Endodermal cell (in vitro differentiated cells): Measurements from ENCODE around the gene GNAO1. TPM values are rescaled to one million over a fixed set of nuclear protein-coding genes. Genes with fewer than 3 reads are reported as not detected.
A peak's percentile ranks its signal among the peaks of the same experiment; 100 is the strongest.

Source experiments
- DNase-seq: peaks from one replicate; pipeline ENCODE4 v3.0.0-alpha.2; 2017
- H3K27ac ChIP-seq: 2 replicates; pipeline ENCODE4 v1.5.1; 2013; ENCODE audit warnings: mild to moderate bottlenecking, low read depth, low read length, moderate library complexity
- H3K27me3 ChIP-seq: 2 replicates; pipeline ENCODE4 v1.6.1; 2013; ENCODE audit warnings: mild to moderate bottlenecking, low read length, moderate library complexity; ENCODE audit not compliant: insufficient read depth, control insufficient read depth, poor library complexity, severe bottlenecking
- H3K36me3 ChIP-seq: 2 replicates; pipeline ENCODE4 v1.7.0; 2013; ENCODE audit warnings: mild to moderate bottlenecking, low read length, moderate library complexity; ENCODE audit not compliant: control insufficient read depth, insufficient read depth
- H3K4me1 ChIP-seq: one replicate; pipeline ENCODE4 v1.7.0; 2013; ENCODE audit warnings: low read length; ENCODE audit not compliant: control insufficient read depth, insufficient read depth
- H3K4me3 ChIP-seq: 2 replicates; pipeline ENCODE4 v1.5.1; 2013; ENCODE audit warnings: mild to moderate bottlenecking, low read length, moderate library complexity
- H3K9ac ChIP-seq: 2 replicates; pipeline ENCODE4 v1.6.1; 2013; ENCODE audit warnings: mild to moderate bottlenecking, low read length, moderate library complexity; ENCODE audit not compliant: poor library complexity, severe bottlenecking; ENCODE audit errors: extremely low read depth
- H3K9me3 ChIP-seq: 2 replicates; pipeline ENCODE4 v1.6.1; 2013; ENCODE audit warnings: mild to moderate bottlenecking, low read length, moderate library complexity; ENCODE audit not compliant: control insufficient read depth
- H3K27ac Mint-ChIP-seq: 2 replicates; pipeline ENCODE4 v1.8.0; 2020; ENCODE audit warnings: mixed read lengths
- H3K27me3 Mint-ChIP-seq: 2 replicates; pipeline ENCODE4 v1.8.0; 2021; ENCODE audit warnings: mild to moderate bottlenecking, mixed read lengths; ENCODE audit not compliant: insufficient read depth
- H3K36me3 Mint-ChIP-seq: 2 replicates; pipeline ENCODE4 v1.8.0; 2020; ENCODE audit warnings: low read depth, mixed read lengths
- H3K4me1 Mint-ChIP-seq: 2 replicates; pipeline ENCODE4 v1.8.0; 2020; ENCODE audit warnings: mixed read lengths
- H3K4me3 Mint-ChIP-seq: 2 replicates; pipeline ENCODE4 v1.8.0; 2020; ENCODE audit warnings: mild to moderate bottlenecking, moderate library complexity, mixed read lengths
- H3K9me3 Mint-ChIP-seq: 2 replicates; pipeline ENCODE4 v1.8.0; 2020; ENCODE audit warnings: mild to moderate bottlenecking, mixed read lengths
- WGBS, 2 experiments: methylation state at CpG; one replicate each; pipeline versions ENCODE4 v1.1.5 to v1.1.7; 2013; ENCODE audit warnings: missing lambda C conversion rate in 2 of 2, mixed read lengths in 1 of 2; ENCODE audit not compliant: insufficient coverage in 1 of 2, insufficient read length in 1 of 2; 5-methylcytosine and 5-hydroxymethylcytosine counted together
- total RNA-seq, 2 donors: library from RNA; stranded (reverse); fragmentation: NEBNext Ultra II Directional in 1 of 2; extraction: Animal tissue kit (Norgen Biotek cat#: 25700) in 1 of 2; gene quantifications; 2 replicates in 1 of 2; 3 replicates in 1 of 2; pipeline ENCODE4 v1.2.1, GENCODE V29; 2021
- TF ChIP-seq, protein P1 (sequence below): fragments of 200-600 bp; sonication (generic); conservative IDR thresholded peaks from 2 replicates; pipeline ENCODE4 v1.5.0; 2021; ENCODE audit warnings: antibody characterized with exemption, mild to moderate bottlenecking

The GNAO1 gene
- total RNA-seq, 2 donors from 2014 or later: 2.7 to 7.1 TPM

DNA sequence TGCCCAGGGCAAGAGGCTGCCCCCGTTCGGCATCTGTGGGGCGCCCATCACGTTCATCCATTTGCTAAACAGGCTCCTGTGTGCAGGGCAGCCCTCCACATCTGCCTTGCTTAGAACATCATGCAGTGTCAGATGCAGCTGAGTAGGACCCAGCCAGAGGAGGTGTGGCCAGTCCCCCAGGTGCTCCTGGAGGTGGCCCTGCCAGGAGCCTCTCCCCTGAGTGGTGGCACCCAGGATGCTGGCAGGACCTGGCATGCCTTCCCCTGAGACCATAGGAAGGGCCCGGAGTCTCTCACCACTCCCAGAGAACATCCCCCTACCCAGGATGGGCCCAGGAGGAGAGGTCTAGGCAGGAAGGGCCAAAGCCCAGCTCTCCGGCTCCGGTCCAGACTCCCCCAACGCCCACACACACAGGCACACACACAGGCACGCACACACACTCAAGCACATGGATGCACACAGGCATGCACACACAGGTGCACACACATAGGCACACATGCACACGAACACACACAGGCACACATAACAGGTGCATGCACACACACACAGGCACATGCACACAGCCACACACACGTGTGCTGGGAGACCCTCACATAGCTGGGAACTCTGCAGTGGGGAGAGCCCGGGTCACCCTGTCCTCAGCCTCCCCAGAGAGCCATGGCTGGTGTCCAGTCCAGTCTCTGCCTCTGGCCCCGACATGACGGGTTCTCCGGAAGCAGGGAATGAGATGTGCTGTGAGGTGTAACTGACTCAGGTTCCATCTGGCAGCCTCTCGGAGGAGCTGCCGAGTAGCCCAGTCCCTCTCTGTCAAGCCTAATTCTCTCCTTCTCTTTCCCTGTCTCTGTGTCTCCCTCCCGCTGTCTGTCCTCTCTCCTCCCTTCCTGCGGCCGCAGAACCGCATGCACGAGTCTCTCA is 159.5 kb downstream of the GNAO1 start:
- Mint-ChIP-seq H3K9me3 (no peaks in the 10 kb centered on the region), H3K4me3 (no peak overlapping the region), H3K4me1 (peaks cover 3% of the 10 kb centered on the region), H3K36me3 (no peaks in the 10 kb centered on the region), H3K27me3 (no peaks in the 10 kb centered on the region), H3K27ac (no peak overlapping the region)
- Histone ChIP-seq H3K9ac (no peak overlapping the region), H3K4me1 (no peaks in the 10 kb centered on the region), H3K36me3 (no peaks in the 10 kb centered on the region), H3K27me3 (no peaks in the 10 kb centered on the region), H3K9me3 (no peaks in the 10 kb centered on the region), H3K4me3 (no peak overlapping the region), H3K27ac (no peak overlapping the region)
- DNase-seq: no peak
- TF ChIP-seq, protein P1, sequence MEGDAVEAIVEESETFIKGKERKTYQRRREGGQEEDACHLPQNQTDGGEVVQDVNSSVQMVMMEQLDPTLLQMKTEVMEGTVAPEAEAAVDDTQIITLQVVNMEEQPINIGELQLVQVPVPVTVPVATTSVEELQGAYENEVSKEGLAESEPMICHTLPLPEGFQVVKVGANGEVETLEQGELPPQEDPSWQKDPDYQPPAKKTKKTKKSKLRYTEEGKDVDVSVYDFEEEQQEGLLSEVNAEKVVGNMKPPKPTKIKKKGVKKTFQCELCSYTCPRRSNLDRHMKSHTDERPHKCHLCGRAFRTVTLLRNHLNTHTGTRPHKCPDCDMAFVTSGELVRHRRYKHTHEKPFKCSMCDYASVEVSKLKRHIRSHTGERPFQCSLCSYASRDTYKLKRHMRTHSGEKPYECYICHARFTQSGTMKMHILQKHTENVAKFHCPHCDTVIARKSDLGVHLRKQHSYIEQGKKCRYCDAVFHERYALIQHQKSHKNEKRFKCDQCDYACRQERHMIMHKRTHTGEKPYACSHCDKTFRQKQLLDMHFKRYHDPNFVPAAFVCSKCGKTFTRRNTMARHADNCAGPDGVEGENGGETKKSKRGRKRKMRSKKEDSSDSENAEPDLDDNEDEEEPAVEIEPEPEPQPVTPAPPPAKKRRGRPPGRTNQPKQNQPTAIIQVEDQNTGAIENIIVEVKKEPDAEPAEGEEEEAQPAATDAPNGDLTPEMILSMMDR: no peak
- 89 to 95% methylated on average over 9 to 22 of the region's 22 CpGs for WGBS, 2 experiments

DNA sequence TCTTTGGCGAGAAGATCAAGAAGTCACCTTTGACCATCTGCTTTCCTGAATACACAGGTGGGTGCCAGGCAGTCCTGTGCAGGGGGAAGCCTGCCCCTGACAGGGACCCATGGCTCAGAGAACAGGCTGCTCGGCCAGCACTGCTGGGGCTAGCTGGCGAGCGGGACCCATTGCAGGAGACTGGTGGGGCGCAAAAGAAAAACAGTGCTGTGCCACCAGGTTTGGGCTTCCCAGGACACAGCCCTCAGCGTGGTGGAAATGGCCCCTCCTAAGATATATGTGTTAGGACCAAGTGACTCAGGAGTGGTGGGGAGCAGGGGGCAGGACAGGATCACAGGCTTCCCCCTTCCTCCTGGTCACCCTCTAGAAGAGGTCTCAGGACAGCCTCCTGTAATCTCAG is 160.2 kb downstream of the GNAO1 start:
- Histone ChIP-seq H3K4me1 (peaks cover 4% of the 10 kb centered on the region), H3K9ac (no peak overlapping the region), H3K4me3 (no peak overlapping the region), H3K36me3 (no peaks in the 10 kb centered on the region), H3K27ac (no peak overlapping the region), H3K9me3 (no peaks in the 10 kb centered on the region), H3K27me3 (no peaks in the 10 kb centered on the region)
- H3K36me3 Mint-ChIP-seq: no peaks in the 10 kb centered on the region
- H3K4me1 Mint-ChIP-seq: peaks cover 8% of the 10 kb centered on the region
- H3K4me3 Mint-ChIP-seq: no peak overlapping the region
- TF ChIP-seq, protein P1: no peak
- H3K9me3 Mint-ChIP-seq: no peaks in the 10 kb centered on the region
- H3K27ac Mint-ChIP-seq: no peak overlapping the region
- 88 to 97% methylated on average over 4 to 6 of the region's 6 CpGs for WGBS, 2 experiments
- no peaks in the 10 kb centered on the region for H3K27me3 Mint-ChIP-seq
- DNase-seq: no peak

DNA sequence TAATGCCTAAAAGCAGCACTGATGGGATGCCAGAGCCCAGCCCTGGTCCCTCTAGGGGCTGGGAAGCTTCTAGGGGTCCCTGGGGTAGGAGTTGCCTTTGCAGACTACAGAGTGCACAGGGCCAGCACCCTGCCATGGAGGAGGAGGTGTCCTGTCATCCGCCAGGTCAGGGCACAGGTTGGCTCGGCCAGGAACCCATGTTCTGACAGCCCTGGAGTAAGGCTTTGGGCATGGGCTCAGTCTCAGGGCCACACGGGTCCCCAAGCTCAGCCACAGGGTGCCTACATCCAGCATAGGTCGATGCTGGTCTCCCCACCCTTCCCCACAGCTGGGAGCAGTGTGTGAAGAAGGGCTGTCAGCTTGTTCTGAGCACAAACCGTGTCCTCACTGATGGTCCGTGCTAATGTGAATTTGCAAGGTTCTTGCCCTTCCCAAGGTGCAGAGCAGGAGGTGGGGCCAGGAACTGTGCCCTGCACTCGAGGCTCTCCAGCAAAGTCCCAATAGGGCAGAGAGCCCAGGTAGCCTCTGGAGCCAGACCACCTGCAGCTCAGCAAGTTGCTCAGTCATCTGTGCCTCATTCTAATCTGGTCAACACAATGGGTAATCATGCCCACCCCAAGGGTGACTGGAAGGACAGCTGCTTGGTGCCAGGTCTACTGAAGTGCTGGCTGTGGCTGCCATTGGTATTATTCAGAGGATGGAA is 161.2 kb downstream of the GNAO1 start:
- H3K9me3 Mint-ChIP-seq: no peaks in the 10 kb centered on the region
- H3K27ac Mint-ChIP-seq: no peak overlapping the region
- H3K4me3 Mint-ChIP-seq: no peak overlapping the region
- Histone ChIP-seq H3K9me3 (no peaks in the 10 kb centered on the region), H3K4me1 (peaks cover 6% of the 10 kb centered on the region), H3K36me3 (no peaks in the 10 kb centered on the region), H3K9ac (no peak overlapping the region), H3K4me3 (no peak overlapping the region), H3K27me3 (no peaks in the 10 kb centered on the region), H3K27ac (no peak overlapping the region)
- peaks cover 17% of the 10 kb centered on the region for H3K4me1 Mint-ChIP-seq
- WGBS, 2 experiments: 89 to 90% methylated on average over 6 to 7 of the region's 7 CpGs
- H3K36me3 Mint-ChIP-seq: no peaks in the 10 kb centered on the region
- peak; percentile 39 for DNase-seq
- H3K27me3 Mint-ChIP-seq: no peaks in the 10 kb centered on the region
- TF ChIP-seq, protein P1: no peak
